HG03354 (cell line): ENCODE results near the gene HCFC1.

Source experiments
- ATAC-seq: cut with Tn5 transposase; IDR thresholded peaks from one replicate; pipeline ENCODE4 v1.9.1; 2021; ENCODE audit warnings: mild to moderate bottlenecking; ENCODE audit not compliant: unreplicated experiment, poor library complexity, severe bottlenecking

The HCFC1 gene

GRCh38 chrX:153945956-153946943 is 25.4 kb downstream of the HCFC1 start:
- ATAC-seq = no peak

DNA sequence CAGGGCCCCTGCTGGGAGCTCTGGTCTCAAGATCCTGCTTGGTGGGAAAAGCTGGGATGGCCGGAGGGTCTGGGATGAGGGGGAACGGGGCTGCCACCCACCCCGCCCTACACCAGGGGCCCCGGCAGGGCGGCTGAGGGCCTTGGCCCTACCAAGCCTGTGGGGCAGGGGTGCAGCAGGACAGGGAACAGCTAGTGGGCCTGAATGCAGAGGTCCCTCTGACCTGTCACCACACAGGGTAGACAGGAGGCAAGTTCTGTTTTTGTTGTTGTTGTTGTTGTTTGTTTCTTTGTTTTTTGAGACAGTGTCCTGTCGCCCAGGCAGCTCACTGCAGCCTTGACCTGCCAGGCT is 26.8 kb downstream of the HCFC1 start:
- no peak for ATAC-seq

DNA sequence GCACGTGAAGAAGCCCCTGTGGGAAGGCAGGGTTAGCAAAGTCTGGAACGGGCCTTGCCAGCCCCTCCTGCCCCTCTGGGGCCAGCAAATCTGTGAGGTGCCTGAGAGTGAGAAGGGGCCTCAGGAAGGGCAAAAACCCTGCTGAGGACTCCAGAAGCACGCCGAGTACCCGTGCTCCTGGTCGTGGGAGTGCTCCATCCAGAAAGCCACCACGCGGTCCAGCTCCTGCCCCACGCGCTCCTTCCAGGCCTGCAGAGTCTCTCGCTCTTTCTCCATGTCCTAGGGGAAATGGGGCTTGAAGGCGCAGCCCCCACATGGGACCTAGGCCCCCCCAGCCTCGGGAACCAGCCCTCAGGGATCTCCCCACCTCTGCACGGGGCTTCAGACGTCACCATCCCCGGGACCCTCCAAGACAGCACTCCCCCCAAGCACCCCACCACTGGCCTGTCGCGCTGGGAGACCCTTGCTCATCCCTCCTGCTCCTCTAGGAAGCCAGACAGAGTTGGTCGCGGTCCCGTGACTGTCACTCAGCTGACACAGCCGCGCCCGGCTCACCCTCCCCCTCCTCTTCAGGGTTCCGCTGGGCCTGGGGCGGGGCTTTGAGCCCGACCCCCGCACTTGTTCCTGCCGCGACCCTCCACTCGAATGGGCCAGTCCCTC is 27.3 kb downstream of the HCFC1 start, which contains the start of gene RENBP:
Gene RENBP (minus strand): TSS at position 504 of the 660 bp plus-strand sequence. CDS start 33 bp downstream, at position 471.
- ATAC-seq = no peak

- ATAC-seq = no peak
Observed at GRCh38 chrX:153941336-153942252, 30.0 kb downstream of the HCFC1 start.

- no peak for ATAC-seq
Observed at GRCh38 chrX:153939573-153939972, 32.0 kb downstream of the HCFC1 start.

- no peak for ATAC-seq
Observed at GRCh38 chrX:153938226-153938786, 33.3 kb downstream of the HCFC1 start.

DNA sequence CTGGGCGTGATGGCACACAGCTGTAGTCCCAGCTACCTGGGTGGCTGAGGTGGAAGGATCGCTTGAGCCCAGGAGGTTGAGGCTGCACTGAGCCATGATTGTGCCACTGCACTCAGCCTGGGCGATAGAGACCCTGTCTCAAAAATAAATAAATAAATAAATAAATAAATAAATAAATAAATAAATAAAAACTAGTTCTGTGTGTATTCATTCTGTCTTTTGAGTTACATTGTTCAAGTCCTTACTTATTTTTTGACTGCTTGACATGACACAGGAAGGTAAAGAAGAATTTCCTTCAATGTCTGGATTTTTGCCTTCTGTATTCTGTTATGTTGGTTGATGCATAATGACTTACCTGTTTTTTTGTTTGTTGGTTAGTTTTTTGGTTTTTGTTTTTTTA is 34.6 kb downstream of the HCFC1 start:
- ATAC-seq = no peak

GRCh38 chrX:153935326-153935851 is 36.2 kb downstream of the HCFC1 start:
- ATAC-seq = peak; percentile 10

GRCh38 chrX:153934762-153935325 is 36.8 kb downstream of the HCFC1 start, which contains the start of gene NAA10:
TSS of gene NAA10 (minus strand) at chrX:153935037. CDS start at chrX:153934904, 133 bp downstream.
- ATAC-seq = peak; percentile 94

DNA sequence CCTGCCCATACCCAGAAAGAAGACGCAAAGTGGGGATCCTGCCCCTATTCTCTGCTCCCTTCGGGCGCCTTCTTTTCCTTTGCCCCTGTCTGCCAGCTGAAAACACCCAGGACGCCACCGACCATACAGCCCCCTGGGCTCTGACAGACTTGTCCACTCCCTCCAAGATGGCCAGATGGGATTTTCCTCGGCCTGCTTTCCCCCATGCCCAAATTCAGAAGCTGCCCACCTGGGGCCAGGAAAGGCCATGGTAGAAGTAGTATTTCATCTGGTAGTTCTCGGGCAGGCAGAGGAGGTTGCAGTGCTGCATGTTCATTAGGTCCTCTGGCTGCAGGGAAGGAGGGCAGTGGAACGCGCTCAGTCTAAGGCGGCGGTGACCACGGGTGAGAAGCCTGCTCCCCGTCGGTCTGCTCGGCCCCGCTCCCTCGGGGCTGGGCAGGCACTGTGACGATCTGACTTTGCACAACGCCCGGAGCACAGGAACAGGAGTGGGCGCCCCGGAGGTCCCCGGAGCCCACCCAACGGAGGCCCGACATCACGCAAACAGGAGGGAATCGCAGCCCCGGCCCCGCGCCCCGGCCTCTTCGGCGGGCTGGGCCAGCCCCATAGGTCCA is 37.4 kb downstream of the HCFC1 start:
- ATAC-seq = peak; percentile 34

GRCh38 chrX:153933748-153934147 is 37.9 kb downstream of the HCFC1 start:
- ATAC-seq = no peak

- no peak for ATAC-seq
Observed at GRCh38 chrX:153932220-153932915, 39.2 kb downstream of the HCFC1 start.

DNA sequence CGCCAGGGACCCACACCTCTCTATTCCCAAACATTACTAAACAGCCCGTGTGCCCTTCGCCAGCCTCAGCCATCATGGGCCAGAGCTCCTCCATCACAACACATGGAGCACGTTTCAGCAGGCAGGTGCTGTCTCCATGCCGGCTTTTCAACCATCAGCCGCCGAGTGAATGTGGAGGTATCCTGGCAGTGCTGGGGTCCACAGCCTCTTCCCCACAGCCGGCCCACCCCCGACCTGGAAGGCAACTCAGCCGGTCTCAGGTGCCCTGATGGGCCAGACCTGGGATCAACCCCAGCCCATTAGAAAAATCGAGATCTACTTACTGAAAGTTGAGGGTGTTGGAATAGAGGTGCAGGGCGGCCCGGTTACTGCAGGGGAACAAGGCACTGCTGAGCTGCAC is 39.9 kb downstream of the HCFC1 start:
- no peak for ATAC-seq

DNA sequence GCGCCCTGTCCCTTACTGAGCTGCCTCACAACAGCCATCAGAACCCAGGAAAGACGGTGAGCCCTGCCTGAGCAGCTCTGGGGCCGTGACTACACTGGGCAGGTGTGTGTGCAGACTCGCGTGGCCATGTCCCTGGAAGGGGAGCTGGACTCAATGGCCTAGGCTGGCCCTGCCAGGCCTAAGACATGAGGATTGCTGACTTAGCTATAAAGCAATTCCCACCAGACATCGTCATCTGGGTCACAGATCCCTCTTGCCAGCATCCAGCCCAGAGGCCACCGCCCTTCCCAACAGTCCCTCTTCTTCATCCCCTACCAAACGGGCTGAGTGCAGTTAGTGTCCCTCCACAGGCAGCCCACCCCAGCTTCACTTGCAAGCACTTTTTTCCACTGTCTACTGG is 40.5 kb downstream of the HCFC1 start:
- no peak for ATAC-seq

- no peak for ATAC-seq
Observed at GRCh38 chrX:153930011-153930910, 41.4 kb downstream of the HCFC1 start.

DNA sequence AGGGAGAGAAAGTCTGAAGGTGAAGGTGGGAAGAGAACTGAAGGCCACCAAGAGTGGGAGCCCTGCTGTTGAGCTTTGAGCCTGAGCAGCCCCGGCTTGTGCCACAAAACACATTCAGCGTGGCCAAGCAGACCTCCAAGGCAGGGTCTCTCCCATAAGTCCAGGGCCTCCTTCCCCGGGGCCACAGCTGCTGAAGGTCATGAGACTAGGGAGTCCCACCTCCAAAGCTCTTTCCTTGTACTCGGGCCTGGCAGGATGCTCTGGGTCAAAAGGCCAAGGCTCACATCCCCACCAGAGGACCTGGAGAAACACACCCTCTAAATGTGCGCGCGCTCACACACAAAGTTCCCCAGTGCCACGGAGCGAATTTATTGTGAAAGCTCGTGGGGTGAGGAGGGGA is 42.0 kb downstream of the HCFC1 start:
- no peak for ATAC-seq

DNA sequence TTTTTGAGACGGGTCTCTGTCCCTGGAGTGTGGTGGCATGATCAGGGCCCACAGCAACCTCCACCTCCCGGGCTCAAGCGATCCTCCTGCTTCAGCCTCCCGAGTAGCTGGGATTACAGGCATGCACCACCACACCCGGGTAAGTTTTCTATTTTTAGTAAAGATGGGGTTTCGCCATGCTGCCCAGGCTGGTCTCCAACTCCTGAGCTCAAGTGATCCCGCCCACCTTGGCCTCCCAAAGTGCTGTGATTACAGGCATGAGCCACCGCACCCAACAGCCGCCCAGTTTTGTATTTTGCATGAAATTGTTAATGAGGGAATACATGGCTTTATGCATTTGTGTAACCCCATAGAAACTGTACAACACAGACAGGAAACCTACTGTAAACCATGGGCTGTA is 42.8 kb downstream of the HCFC1 start:
- ATAC-seq = no peak
